ENCODE measurements around the gene GCDH.

GCDH gene

DNA sequence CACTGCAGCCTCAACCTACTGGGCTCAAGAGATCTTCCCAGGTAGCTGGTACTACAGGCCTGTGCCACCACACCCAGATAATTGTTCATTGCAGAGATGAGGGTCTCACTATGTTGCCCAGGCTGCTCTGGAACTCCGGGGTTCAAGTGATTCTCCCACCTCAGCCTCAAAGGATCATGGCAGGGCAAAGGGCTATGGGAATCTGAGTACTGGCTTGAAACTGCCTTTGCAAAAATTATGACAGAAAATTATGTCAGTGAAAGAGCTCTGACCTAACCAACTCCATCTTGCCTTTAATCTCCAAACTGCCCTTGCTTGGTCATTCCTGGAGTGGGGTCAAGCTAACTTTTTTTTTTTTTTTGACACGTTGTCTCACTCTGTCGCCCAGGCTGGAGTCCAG is 8.4 kb upstream of the GCDH start:
- ATAC-seq: no peak
- TF ChIP-seq ZFP3 (CRISPR knock-in tag; IDR thresholded peaks at IDR 0.05): no peak
- TF ChIP-seq ZNF8 (CRISPR knock-in tag; IDR thresholded peaks at IDR 0.05): no peak
- TF ChIP-seq ZC3H10 (CRISPR knock-in tag; IDR thresholded peaks at IDR 0.05): no peak
- TF ChIP-seq SNAI2 (CRISPR knock-in tag; IDR thresholded peaks at IDR 0.05): no peak
- no peak for TF ChIP-seq ZFP30 (CRISPR knock-in tag; IDR thresholded peaks at IDR 0.05)
- TF ChIP-seq, protein P1, sequence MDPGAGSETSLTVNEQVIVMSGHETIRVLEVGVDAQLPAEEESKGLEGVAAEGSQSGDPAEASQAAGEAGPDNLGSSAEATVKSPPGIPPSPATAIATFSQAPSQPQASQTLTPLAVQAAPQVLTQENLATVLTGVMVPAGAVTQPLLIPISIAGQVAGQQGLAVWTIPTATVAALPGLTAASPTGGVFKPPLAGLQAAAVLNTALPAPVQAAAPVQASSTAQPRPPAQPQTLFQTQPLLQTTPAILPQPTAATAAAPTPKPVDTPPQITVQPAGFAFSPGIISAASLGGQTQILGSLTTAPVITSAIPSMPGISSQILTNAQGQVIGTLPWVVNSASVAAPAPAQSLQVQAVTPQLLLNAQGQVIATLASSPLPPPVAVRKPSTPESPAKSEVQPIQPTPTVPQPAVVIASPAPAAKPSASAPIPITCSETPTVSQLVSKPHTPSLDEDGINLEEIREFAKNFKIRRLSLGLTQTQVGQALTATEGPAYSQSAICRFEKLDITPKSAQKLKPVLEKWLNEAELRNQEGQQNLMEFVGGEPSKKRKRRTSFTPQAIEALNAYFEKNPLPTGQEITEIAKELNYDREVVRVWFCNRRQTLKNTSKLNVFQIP (CRISPR knock-in tag; IDR thresholded peaks at IDR 0.05; ENCODE audit: borderline replicate concordance, low read depth): no peak
- TF ChIP-seq CSDC2 (CRISPR knock-in tag; IDR thresholded peaks at IDR 0.05): no peak
- no peak for TF ChIP-seq ESRRG (CRISPR knock-in tag; IDR thresholded peaks at IDR 0.05)
- TF ChIP-seq PPARA (CRISPR knock-in tag; IDR thresholded peaks at IDR 0.05; ENCODE audit: borderline replicate concordance): no peak
- no peak for TF ChIP-seq BACH2 (CRISPR knock-in tag; IDR thresholded peaks at IDR 0.05; ENCODE audit: borderline replicate concordance)
- TF ChIP-seq TSHZ2 (CRISPR knock-in tag; IDR thresholded peaks at IDR 0.05): no peak
- no peak for TF ChIP-seq GLIS3 (CRISPR knock-in tag; IDR thresholded peaks at IDR 0.05)

DNA sequence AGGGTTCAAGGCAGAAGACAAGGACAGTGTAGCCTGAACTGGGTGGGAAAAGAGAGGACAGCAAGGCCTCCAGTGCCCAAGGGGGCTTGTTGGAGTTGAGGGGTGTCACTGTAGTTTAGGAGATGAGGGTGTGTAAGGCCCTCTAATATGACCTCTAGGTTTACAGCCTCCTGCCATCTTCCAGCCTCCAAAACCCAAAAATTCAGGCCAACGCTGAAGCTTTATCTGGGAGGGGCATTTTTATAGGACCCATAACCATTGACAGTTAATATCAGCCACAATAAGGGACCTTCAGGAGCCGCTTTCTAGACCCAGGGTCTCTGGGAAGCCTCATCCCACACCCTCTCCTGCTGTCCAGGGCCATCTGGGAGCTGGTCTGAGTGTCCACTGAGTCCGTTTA is 6.8 kb upstream of the GCDH start:
- ATAC-seq: no peak
- TF ChIP-seq ZNF70 (CRISPR knock-in tag; IDR thresholded peaks at IDR 0.05): no peak
- TF ChIP-seq ZFP3 (CRISPR knock-in tag; IDR thresholded peaks at IDR 0.05): no peak
- TF ChIP-seq TSHZ2 (CRISPR knock-in tag; IDR thresholded peaks at IDR 0.05): no peak
- TF ChIP-seq PPARA (CRISPR knock-in tag; IDR thresholded peaks at IDR 0.05; ENCODE audit: borderline replicate concordance): no peak

DNA sequence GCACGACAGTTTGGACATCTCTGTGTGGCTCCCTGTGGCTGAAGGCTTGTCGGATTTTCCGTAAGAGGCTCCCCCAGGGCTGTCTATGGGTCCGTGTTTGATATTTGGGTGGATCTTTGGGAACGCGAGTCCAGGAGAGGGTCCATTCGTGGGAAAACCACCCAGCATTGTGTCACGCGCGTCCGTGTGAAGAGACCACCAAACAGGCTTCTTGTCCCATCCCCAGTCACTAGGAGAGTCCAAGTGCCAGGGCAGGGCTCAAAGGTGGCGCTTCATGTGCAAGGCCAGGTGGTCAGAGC is 6.4 kb upstream of the GCDH start:
- ATAC-seq: no peak
- TF ChIP-seq BACH2 (CRISPR knock-in tag; IDR thresholded peaks at IDR 0.05; ENCODE audit: borderline replicate concordance) (0 out of 2 replicates have a peak, but pooled peaks have one; percentile 39), ESRRG (CRISPR knock-in tag; IDR thresholded peaks at IDR 0.05) (no peak)

DNA sequence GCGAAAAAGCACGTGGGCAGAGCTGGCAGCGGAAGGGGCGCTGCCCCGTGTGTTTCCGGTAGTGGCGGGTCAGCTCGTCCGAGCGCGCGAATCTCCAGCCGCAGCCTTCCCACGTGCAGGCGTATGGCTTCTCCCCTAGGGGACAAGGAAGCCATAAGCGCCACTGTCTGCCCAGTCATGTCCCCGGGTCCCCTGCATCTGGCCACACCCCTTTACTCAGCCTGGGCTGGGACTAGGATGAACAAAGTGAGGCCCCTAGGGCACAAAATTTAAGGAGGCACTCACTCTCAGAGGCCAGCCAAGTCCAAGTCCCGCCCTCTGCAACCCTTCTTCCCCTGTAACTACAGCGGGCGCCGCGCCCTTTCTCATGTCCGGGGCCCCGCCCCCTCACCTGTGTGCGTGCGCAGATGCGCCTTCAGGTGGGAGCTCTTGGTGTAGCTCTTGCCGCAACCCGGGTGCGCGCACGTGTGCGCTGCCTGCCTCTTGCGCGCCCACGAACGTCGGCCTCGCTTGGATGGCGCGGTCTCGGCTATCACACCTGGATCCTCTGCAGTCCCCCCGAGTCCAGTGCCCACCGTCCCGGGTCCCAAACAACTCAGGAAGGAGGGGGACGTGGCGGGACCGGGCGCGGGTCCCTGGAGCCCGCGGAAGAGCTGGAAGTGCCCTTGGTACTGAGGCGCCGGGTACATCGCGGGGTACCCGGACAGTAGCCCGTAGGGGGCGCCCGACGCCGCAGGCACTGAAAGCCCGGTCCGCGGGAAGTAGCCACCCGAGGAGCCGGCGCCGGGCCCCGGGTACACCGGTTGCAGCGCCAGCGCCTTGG is 5.8 kb upstream of the GCDH start:
- no peak for TF ChIP-seq ZNF8 (CRISPR knock-in tag; IDR thresholded peaks at IDR 0.05)

GRCh38 chr19:12885749-12886650 is 5.0 kb upstream of the GCDH start:
- no peak for ATAC-seq
- TF ChIP-seq, protein P1 (CRISPR knock-in tag; IDR thresholded peaks at IDR 0.05; ENCODE audit: borderline replicate concordance, low read depth): no peak
- TF ChIP-seq OSR1 (CRISPR knock-in tag; IDR thresholded peaks at IDR 0.05): no peak
- no peak for TF ChIP-seq ZNF70 (CRISPR knock-in tag; IDR thresholded peaks at IDR 0.05)
- TF ChIP-seq SNAI2 (CRISPR knock-in tag; IDR thresholded peaks at IDR 0.05): no peak

More for the DNA sequence above, 5.8 kb upstream of the GCDH start:
- ATAC-seq: peak; percentile 39
